ELF-1 (cell line): ENCODE results near the gene STARD3.
"Not testable (repeated sequence)": the region's sequence is repeated elsewhere in the genome, so short reads cannot be mapped to it uniquely, and the experiment has no call there.

Source experiments
- DNase-seq: peaks from one replicate; pipeline ENCODE4 v3.0.0-alpha.2; 2016; ENCODE audit warnings: low read depth, low spot score

STARD3 gene

GRCh38 chr17:39636927-39637736 lies at the start of gene STARD3:
Gene STARD3 (plus strand): TSS chr17:39637144. CDS start chr17:39653532, 16,388 bp downstream.
- peak; percentile 86 for DNase-seq

GRCh38 chr17:39590180-39590579 lies 46.8 kb upstream of the STARD3 start:
- DNase-seq, result not testable (repeated sequence)

GRCh38 chr17:39591958-39592954 lies 44.7 kb upstream of the STARD3 start:
- peak; percentile 66 for DNase-seq

- no peak for DNase-seq
Observed at GRCh38 chr17:39593371-39593770, 43.6 kb upstream of the STARD3 start.

- DNase-seq, result no peak
Observed at GRCh38 chr17:39595294-39595693, 41.6 kb upstream of the STARD3 start.

GRCh38 chr17:39595928-39596510 lies 40.9 kb upstream of the STARD3 start:
- no peak for DNase-seq

GRCh38 chr17:39596543-39597267 lies 40.2 kb upstream of the STARD3 start:
- no peak for DNase-seq

- no peak for DNase-seq
Observed at GRCh38 chr17:39597372-39598046, 39.4 kb upstream of the STARD3 start.

- DNase-seq, result no peak
Observed at GRCh38 chr17:39598047-39598481, 38.9 kb upstream of the STARD3 start.

GRCh38 chr17:39598630-39599003 lies 38.3 kb upstream of the STARD3 start:
- DNase-seq, result no peak

GRCh38 chr17:39599004-39599664 lies 37.8 kb upstream of the STARD3 start:
- no peak for DNase-seq

GRCh38 chr17:39599665-39600231 lies 37.2 kb upstream of the STARD3 start:
- DNase-seq, result no peak

- no peak for DNase-seq
Observed at GRCh38 chr17:39600288-39600996, 36.5 kb upstream of the STARD3 start.

- peak; percentile 49 for DNase-seq
Observed at GRCh38 chr17:39600997-39601597, 35.8 kb upstream of the STARD3 start.

- DNase-seq, result no peak
Observed at GRCh38 chr17:39601758-39602532, 35.0 kb upstream of the STARD3 start.

- no peak for DNase-seq
Observed at GRCh38 chr17:39602533-39603303, 34.2 kb upstream of the STARD3 start.
